Endothelial cell of umbilical vein (primary cell): ENCODE data around the gene SVOP. TPM values are rescaled to one million over a fixed set of nuclear protein-coding genes. Genes with fewer than 3 reads are reported as not detected.

Experiments used
- BruUV-seq: library from RNA; stranded (reverse); fragments of 400-500 nt; replicated peaks from 2 replicates; lab custom pipeline; 2021; lab: Mats Ljungman, UMichigan
- CTCF ChIA-PET: fragments of 300-600, 350-600 bp; sonication (Branson Sonifier 250); formaldehyde crosslinking; loops from one replicate; lab custom pipeline; 2021; ENCODE audit warnings: antibody characterized with exemption, inconsistent platforms; lab: Charles Lee
- POLR2A ChIA-PET: fragments of 300-600, 350-600 bp; sonication (Branson Sonifier 250); formaldehyde crosslinking; loops from one replicate; lab custom pipeline; 2021; ENCODE audit warnings: antibody characterized with exemption, inconsistent platforms; lab: Charles Lee
- DNase-seq: peaks from one replicate; pipeline ENCODE4 v3.0.0-alpha.2; 2011; ENCODE audit warnings: low read depth, low spot score
- FAIRE-seq: peaks from 2 replicates; lab custom pipeline; 2011; peaks lifted over from hg19 to GRCh38; lab: Jason Lieb, UNC
- H2AFZ ChIP-seq: 2 replicates; pipeline ENCODE4 v1.6.0; 2012; ENCODE audit warnings: low read depth, low read length, control low read depth, inconsistent platforms
- H3K27ac ChIP-seq: 2 replicates; pipeline ENCODE4 v1.5.1; 2011; ENCODE audit warnings: low read depth, mild to moderate bottlenecking, control low read depth, low read length, moderate library complexity; ENCODE audit not compliant: insufficient read depth
- H3K27me3 ChIP-seq, 2 experiments: 2 replicates each; pipeline versions ENCODE4 v1.6.0 to v1.6.1; 2011; ENCODE audit warnings: low read length in 2 of 2, mixed read lengths in 1 of 2; ENCODE audit not compliant: control insufficient read depth in 2 of 2, insufficient read depth in 2 of 2
- H3K36me3 ChIP-seq, 2 experiments: 2 replicates in 1 of 2; 3 replicates in 1 of 2; pipeline ENCODE4 v1.5.1; 2011; ENCODE audit warnings: low read length in 2 of 2, mild to moderate bottlenecking in 1 of 2, moderate library complexity in 1 of 2; ENCODE audit not compliant: control insufficient read depth in 2 of 2, insufficient read depth in 2 of 2; ENCODE audit errors: extremely low read depth in 1 of 2
- H3K4me1 ChIP-seq: 3 replicates; pipeline ENCODE4 v1.5.1; 2011; ENCODE audit warnings: mild to moderate bottlenecking, low read length; ENCODE audit not compliant: control insufficient read depth, insufficient read depth; ENCODE audit errors: extremely low read depth
- H3K4me2 ChIP-seq: 2 replicates; pipeline ENCODE4 v1.6.1; 2011; ENCODE audit warnings: low read length, control low read depth, mixed read lengths; ENCODE audit not compliant: insufficient read depth
- H3K4me3 ChIP-seq, 3 experiments: fragments of 200-600 bp in 1 of 3; sonication (generic), shearing (Covaris generic) in 1 of 3; replicated peaks in 1 of 3; 2 replicates each; pipeline ENCODE4 v1.5.1; 2011 to 2016; ENCODE audit warnings: control low read depth in 3 of 3, low read length in 3 of 3, mild to moderate bottlenecking in 2 of 3, inconsistent platforms in 1 of 3, low read depth in 1 of 3, moderate library complexity in 1 of 3; ENCODE audit not compliant: insufficient read depth in 1 of 3
- H3K79me2 ChIP-seq: 2 replicates; pipeline ENCODE4 v1.6.0; 2012; ENCODE audit warnings: low read length, inconsistent platforms; ENCODE audit not compliant: control insufficient read depth, insufficient read depth
- H3K9ac ChIP-seq: replicated peaks from 2 replicates; pipeline ENCODE3; 2011; ENCODE audit warnings: low read length, control low read depth; ENCODE audit not compliant: insufficient read depth; ENCODE audit errors: extremely low read depth
- H3K9me1 ChIP-seq: replicated peaks from 3 replicates; pipeline ENCODE4 v1.6.0; 2011; ENCODE audit warnings: mild to moderate bottlenecking, low read length; ENCODE audit not compliant: control insufficient read depth, insufficient read depth; ENCODE audit errors: extremely low read depth
- H3K9me3 ChIP-seq: replicated peaks from 2 replicates; pipeline ENCODE4 v1.5.1; 2012; ENCODE audit warnings: low read length, inconsistent platforms; ENCODE audit not compliant: control insufficient read depth, insufficient read depth
- H4K20me1 ChIP-seq: replicated peaks from 2 replicates; pipeline ENCODE3; 2011; ENCODE audit warnings: mild to moderate bottlenecking, low read length; ENCODE audit not compliant: control insufficient read depth, insufficient read depth; ENCODE audit errors: extremely low read depth
- CTCF ChIP-seq, 2 donors: IDR thresholded peaks; 1 replicate in 1 of 2; 2 replicates in 1 of 2; pipeline ENCODE4 v1.5.1; 2011; ENCODE audit warnings: low read length in 2 of 2, mild to moderate bottlenecking in 2 of 2, moderate library complexity in 2 of 2, control low read depth in 1 of 2, inconsistent platforms in 1 of 2, low read depth in 1 of 2; ENCODE audit not compliant: insufficient read depth in 1 of 2; ENCODE audit errors: extremely low read depth in 1 of 2
- EZH2 ChIP-seq: IDR thresholded peaks from 2 replicates; pipeline ENCODE4 v1.6.1; 2012; ENCODE audit warnings: borderline replicate concordance, low read depth, mild to moderate bottlenecking, moderate library complexity, low read length, inconsistent platforms; ENCODE audit not compliant: severe bottlenecking
- FOS ChIP-seq: IDR thresholded peaks from 2 replicates; pipeline ENCODE4 v1.6.1; 2011; ENCODE audit warnings: mild to moderate bottlenecking, low read length, moderate library complexity, borderline replicate concordance; ENCODE audit not compliant: insufficient read depth
- JUN ChIP-seq: IDR thresholded peaks from 2 replicates; pipeline ENCODE4 v1.6.1; 2011; ENCODE audit warnings: borderline replicate concordance, low read depth; ENCODE audit not compliant: insufficient read length, insufficient read depth
- MAX ChIP-seq: IDR thresholded peaks from 2 replicates; pipeline ENCODE4 v1.6.1; 2011; ENCODE audit not compliant: insufficient read depth, insufficient read length
- MYC ChIP-seq: IDR thresholded peaks from one replicate; pipeline ENCODE4 v1.6.1; 2011; ENCODE audit warnings: mild to moderate bottlenecking, low read depth, low read length
- POLR2A ChIP-seq: IDR thresholded peaks from 2 replicates; pipeline ENCODE4 v1.6.1; 2012; ENCODE audit warnings: low read depth, mild to moderate bottlenecking, control low read depth, low read length
- POLR2AphosphoS5 ChIP-seq: IDR thresholded peaks from 2 replicates; pipeline ENCODE4 v1.6.1; 2012; ENCODE audit warnings: low read depth, mild to moderate bottlenecking, control low read depth, low read length, moderate library complexity; ENCODE audit not compliant: insufficient read depth
- dilution Hi-C: fragments of 300-500 bp; cut with MboI; formaldehyde crosslinking; loops from one replicate; pipeline ENCODE4 v1.15.0; 2019; ENCODE audit warnings: low sequenced_read_pairs; ENCODE audit not compliant: extremely low pct_ligation_motif_present
- intact Hi-C: fragments of 100-400 bp; cut with micrococcal nuclease; formaldehyde crosslinking; loops from one replicate; pipeline ENCODE4 v1.10.0; 2022
- polyA plus RNA-seq, 4 experiments: library from polyadenylated mRNA; depleted of rRNA in 3 of 4; stranded (reverse) in 3 of 4; unstranded in 1 of 4; fragments of >200 nt; gene quantifications; 2 replicates each; pipeline versions ENCODE4 v1.2.1 to v1.2.3, GENCODE V29; 2011 to 2012; ENCODE audit warnings: missing spikeins in 1 of 4
- total RNA-seq: library from RNA; stranded (reverse); gene quantifications from 2 replicates; pipeline ENCODE4 v1.2.3, GENCODE V29; 2021

SVOP gene
- total and polyA plus RNA-seq, 2 donors (not counting 3 experiments of a cell fraction or from before 2014, with no cell fraction given), result not detected

GRCh38 chr12:109058773-109059172 is 37.9 kb upstream of the SVOP start:
- Histone ChIP-seq H4K20me1 (no peaks in the 10 kb centered on the region), H3K4me2 (no peak overlapping the region), H3K79me2 (no peaks in the 10 kb centered on the region), H3K27ac (no peak overlapping the region), H2AFZ (no peak overlapping the region), H3K4me1 (peaks cover 1% of the 10 kb centered on the region), H3K9me1 (no peaks in the 10 kb centered on the region), H3K36me3 (peaks cover 0 to 4% of the 10 kb centered on the region in 2 experiments), H3K9me3 (no peaks in the 10 kb centered on the region), H3K4me3 (no peak overlapping the region), H3K27me3 (no peaks in the 10 kb centered on the region), H3K9ac (no peak overlapping the region)
- dilution Hi-C loops (no loop called here), intact Hi-C loops (no loop called here)
- no TSS peak for BruUV-seq
- ChIA-PET CTCF (no interaction called here), POLR2A (no interaction called here)
- no peak for FAIRE-seq
- no peak for DNase-seq
- no peak for TF ChIP-seq POLR2A
- no peak for TF ChIP-seq POLR2AphosphoS5
- TF ChIP-seq JUN, result no peak

- Histone ChIP-seq H3K9me1 (no peaks in the 10 kb centered on the region), H4K20me1 (no peaks in the 10 kb centered on the region), H3K27me3 (no peaks in the 10 kb centered on the region), H3K9ac (no peak overlapping the region), H3K4me2 (no peak overlapping the region), H2AFZ (no peak overlapping the region), H3K9me3 (no peaks in the 10 kb centered on the region), H3K36me3 (peaks cover 0 to 4% of the 10 kb centered on the region in 2 experiments), H3K79me2 (no peaks in the 10 kb centered on the region), H3K4me3 (no peak overlapping the region), H3K4me1 (peaks cover 6% of the 10 kb centered on the region), H3K27ac (no peak overlapping the region)
- FAIRE-seq (no peak), DNase-seq (no peak)
- CTCF ChIA-PET, result no interaction called here
- intact Hi-C loops (no loop called here), dilution Hi-C loops (no loop called here)
- BruUV-seq, result no TSS peak
- no peak for TF ChIP-seq CTCF (IDR thresholded peaks at IDR 0.05; ENCODE audit: extremely low read depth in 1 of 2, insufficient read depth in 1 of 2, low read depth in 1 of 2, low read length in 2 of 2)
- no peak for TF ChIP-seq EZH2
- TF ChIP-seq MAX, result no peak
- no peak for TF ChIP-seq JUN
- TF ChIP-seq FOS, result no peak
- TF ChIP-seq POLR2AphosphoS5, result no peak
- TF ChIP-seq MYC, result no peak
- TF ChIP-seq POLR2A, result no peak
- POLR2A ChIA-PET, result no interaction called here
Observed at GRCh38 chr12:109057376-109057775, 36.5 kb upstream of the SVOP start.
